Measurements from ENCODE around the gene CLK4.

Gene CLK4

GRCh38 chr5:178670351-178670885, 43.6 kb upstream of the CLK4 start:
- Histone ChIP-seq H3K4me3 (no peak overlapping the region), H3K27ac (no peak overlapping the region)
- no peak for DNase-seq (ENCODE audit: low spot score)
- TF ChIP-seq CTCF (IDR thresholded peaks at IDR 0.05) = no peak

- TF ChIP-seq CTCF (IDR thresholded peaks at IDR 0.05) = no peak
- no peak for DNase-seq (ENCODE audit: low spot score)
- no peak overlapping the region for H3K4me3 ChIP-seq
- no peak overlapping the region for H3K27ac ChIP-seq
Measured at GRCh38 chr5:178668579-178668978, 41.7 kb upstream of the CLK4 start.

- TF ChIP-seq CTCF (IDR thresholded peaks at IDR 0.05) = no peak
- DNase-seq (ENCODE audit: low spot score) = no peak
- Histone ChIP-seq H3K27ac (no peak overlapping the region), H3K4me3 (no peak overlapping the region)
Measured at GRCh38 chr5:178667688-178668087, 40.8 kb upstream of the CLK4 start.

- no peak for TF ChIP-seq CTCF (IDR thresholded peaks at IDR 0.05)
- DNase-seq (ENCODE audit: low spot score) = no peak
- Histone ChIP-seq H3K27ac (no peak overlapping the region), H3K4me3 (no peak overlapping the region)
Measured at GRCh38 chr5:178667101-178667500, 40.3 kb upstream of the CLK4 start.

GRCh38 chr5:178664141-178664540, 37.3 kb upstream of the CLK4 start:
- no peak overlapping the region for H3K27ac ChIP-seq
- H3K4me3 ChIP-seq = no peak overlapping the region

GRCh38 chr5:178662541-178662860, 35.7 kb upstream of the CLK4 start:
- Histone ChIP-seq H3K27ac (no peak overlapping the region), H3K4me3 (no peak overlapping the region)
- DNase-seq (ENCODE audit: low spot score) = no peak
- TF ChIP-seq CTCF (IDR thresholded peaks at IDR 0.05) = no peak

More at GRCh38 chr5:178664141-178664540, 37.3 kb upstream of the CLK4 start:
- no peak for DNase-seq (ENCODE audit: low spot score)
- TF ChIP-seq CTCF (IDR thresholded peaks at IDR 0.05) = no peak

- no peak overlapping the region for H3K27ac ChIP-seq
- no peak for TF ChIP-seq CTCF (IDR thresholded peaks at IDR 0.05)
- DNase-seq (ENCODE audit: low spot score) = peak; percentile 45
- no peak overlapping the region for H3K4me3 ChIP-seq
Measured at GRCh38 chr5:178661836-178662540, 35.1 kb upstream of the CLK4 start.

Data from coronary artery (tissue), 2 donors.